AG04450 (cell line): ENCODE measurements around the gene RASGEF1C. TPM values are rescaled to one million over a fixed set of nuclear protein-coding genes. Genes with fewer than 3 reads are reported as not detected.

Experiments used
- CTCF ChIA-PET: fragments of 300-600, 350-600 bp; formaldehyde crosslinking; extraction: SDS; loops from one replicate; lab custom pipeline; 2022; ENCODE audit warnings: antibody characterized with exemption, inconsistent platforms; lab: Charles Lee
- POLR2A ChIA-PET: fragments of 350-600 bp; formaldehyde crosslinking; extraction: SDS; loops from one replicate; lab custom pipeline; 2021; ENCODE audit warnings: antibody characterized with exemption, inconsistent platforms; lab: Yijun Ruan, JAX
- DNase-seq: peaks from one replicate; pipeline ENCODE4 v3.0.0-alpha.2; 2011; ENCODE audit warnings: low read depth, low spot score
- H3K27ac ChIP-seq: one replicate; pipeline ENCODE4 v1.5.1; 2012; ENCODE audit warnings: low read depth, low read length, control low read depth
- H3K27me3 ChIP-seq: one replicate; pipeline ENCODE4 v1.6.0; 2012; ENCODE audit warnings: low read length; ENCODE audit not compliant: control insufficient read depth, insufficient read depth
- H3K4me3 ChIP-seq: 2 replicates; pipeline ENCODE4 v1.5.1; 2011; ENCODE audit warnings: mild to moderate bottlenecking, low read depth, low read length, control low read depth
- H3K9me3 ChIP-seq: 2 replicates; pipeline ENCODE4 v1.5.1; 2012; ENCODE audit warnings: low read length; ENCODE audit not compliant: control insufficient read depth, insufficient read depth
- CTCF ChIP-seq: IDR thresholded peaks from 2 replicates; pipeline ENCODE4 v1.5.1; 2011; ENCODE audit warnings: low read depth, low read length, control low read depth, inconsistent platforms
- polyA plus RNA-seq: library from polyadenylated mRNA; depleted of rRNA; stranded (reverse); fragments of >200 nt; gene quantifications from 2 replicates; pipeline ENCODE4 v1.2.3, GENCODE V29; 2011

RASGEF1C gene
- polyA plus RNA-seq, 1 experiment = not detected

DNA sequence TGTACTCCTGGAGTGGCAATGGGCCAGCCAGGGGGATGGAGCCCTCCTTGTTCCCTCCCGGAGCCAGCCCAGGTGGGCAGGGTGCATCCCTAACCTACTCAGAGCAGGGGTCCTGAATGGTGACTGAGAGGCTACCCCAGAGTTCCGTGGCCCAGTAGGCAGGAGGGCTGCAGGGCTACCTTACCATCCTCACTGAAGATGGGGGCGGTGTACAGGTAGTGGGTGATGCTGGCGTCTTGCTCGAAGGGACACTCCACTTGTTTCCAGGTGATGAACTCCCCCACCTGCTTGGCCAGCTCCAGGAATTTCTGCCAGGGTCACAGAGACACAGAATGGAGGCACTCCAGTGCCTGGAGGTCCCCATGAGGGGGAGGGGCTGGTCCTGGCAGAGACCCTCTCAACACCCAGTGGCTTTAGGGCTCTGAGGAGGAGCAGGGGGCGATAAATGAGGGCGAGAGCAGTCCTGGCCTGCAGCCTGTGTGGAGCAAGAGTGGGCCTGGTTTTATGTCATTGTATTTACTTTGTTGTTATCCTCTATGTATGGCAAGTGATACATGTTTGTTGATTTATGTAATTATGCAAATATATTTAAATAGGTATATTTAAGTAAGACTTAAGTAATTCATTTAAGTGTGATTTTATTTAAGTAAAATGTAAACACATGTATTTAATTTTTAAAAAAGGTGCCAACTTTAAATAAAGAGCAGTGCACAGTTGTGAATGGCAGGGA lies 97.6 kb downstream of the RASGEF1C start:
- no peak overlapping the region for H3K27ac ChIP-seq
- DNase-seq = no peak
- peaks cover 3% of the 10 kb centered on the region for H3K9me3 ChIP-seq
- no peak for TF ChIP-seq CTCF
- POLR2A ChIA-PET = no interaction called here
- no peak overlapping the region for H3K4me3 ChIP-seq
- H3K27me3 ChIP-seq = no peaks in the 10 kb centered on the region
- CTCF ChIA-PET = no interaction called here

DNA sequence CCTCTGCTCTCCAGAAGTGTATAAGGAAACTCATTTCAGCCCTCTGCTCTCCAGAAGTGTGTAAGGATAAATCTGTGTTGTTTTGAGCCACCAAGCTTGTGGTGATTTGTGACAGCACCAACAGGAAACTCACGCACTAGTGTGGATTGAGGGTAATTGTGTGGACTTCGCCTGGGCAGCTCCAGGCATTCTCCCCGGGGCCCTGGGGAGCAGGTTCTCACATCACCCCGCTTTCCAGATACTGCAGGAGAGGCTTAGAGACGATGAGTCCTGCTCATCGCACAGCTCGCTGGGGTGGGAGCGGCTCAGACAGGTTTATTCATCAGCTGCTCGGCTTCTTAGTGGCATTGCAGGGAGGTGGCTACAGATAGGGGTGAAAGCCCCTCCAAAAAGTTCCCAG lies 99.1 kb downstream of the RASGEF1C start:
- H3K27ac ChIP-seq = no peak overlapping the region
- peaks cover 8% of the 10 kb centered on the region for H3K9me3 ChIP-seq
- H3K4me3 ChIP-seq = no peak overlapping the region
- CTCF ChIA-PET = interaction anchor here (0.6 kb wide), 3 partner anchors 22 to 358 kb away, joined by 3 to 5 read pairs (median 3); no protein-coding TSS in a partner anchor
- DNase-seq = no peak
- POLR2A ChIA-PET = no interaction called here
- H3K27me3 ChIP-seq = no peaks in the 10 kb centered on the region
- TF ChIP-seq CTCF = no peak

DNA sequence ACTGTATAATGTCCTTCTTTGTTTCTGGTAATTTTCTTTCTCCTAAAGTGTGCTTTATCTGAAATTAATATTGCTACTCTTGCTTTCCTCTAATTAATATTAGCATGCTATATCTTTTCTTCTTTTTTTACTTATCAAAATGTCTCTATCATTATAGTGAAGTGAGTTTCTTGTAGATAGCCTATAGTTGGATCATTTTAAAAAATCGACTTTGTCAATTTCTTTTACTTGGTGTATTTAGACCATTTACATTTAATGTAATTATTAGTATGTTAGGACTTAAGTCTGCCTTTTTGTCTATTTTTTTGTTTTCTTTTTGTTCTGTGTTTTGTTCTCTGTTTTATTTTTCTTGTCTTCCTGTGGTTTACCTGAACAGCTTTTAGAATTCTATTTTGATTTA lies 102.0 kb downstream of the RASGEF1C start:
- ChIA-PET CTCF (no interaction called here), POLR2A (no interaction called here)
- H3K9me3 ChIP-seq = peaks cover 12% of the 10 kb centered on the region
- no peak for DNase-seq
- no peak for TF ChIP-seq CTCF
- H3K27ac ChIP-seq = no peak overlapping the region
- no peak overlapping the region for H3K4me3 ChIP-seq
- H3K27me3 ChIP-seq = no peaks in the 10 kb centered on the region

- no peak for DNase-seq
- H3K9me3 ChIP-seq = peaks cover 12% of the 10 kb centered on the region
- CTCF ChIA-PET = no interaction called here
- H3K27ac ChIP-seq = no peak overlapping the region
- POLR2A ChIA-PET = no interaction called here
- TF ChIP-seq CTCF = no peak
- H3K4me3 ChIP-seq = no peak overlapping the region
- H3K27me3 ChIP-seq = peaks cover 3% of the 10 kb centered on the region
Measured at GRCh38 chr5:180105827-180106312, 103.1 kb downstream of the RASGEF1C start.

DNA sequence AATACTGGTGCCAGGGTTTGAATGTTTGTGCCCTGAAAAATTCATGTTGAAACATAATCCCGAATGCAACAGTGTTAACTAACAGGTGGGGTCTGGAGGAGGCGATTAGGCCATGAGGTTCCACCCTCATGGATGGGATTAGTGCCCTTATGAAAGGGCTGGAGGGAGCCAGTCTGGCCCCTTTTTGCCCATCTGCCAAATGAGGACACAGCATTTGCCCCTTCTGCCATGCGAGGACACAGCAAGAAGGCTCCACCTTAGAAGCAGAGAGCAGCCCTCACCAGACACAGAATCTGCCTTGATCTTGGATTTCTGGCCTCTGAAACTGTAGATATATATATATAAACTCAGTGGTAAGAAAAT lies 104.9 kb downstream of the RASGEF1C start:
- CTCF ChIA-PET = no interaction called here
- no peak for DNase-seq
- TF ChIP-seq CTCF = no peak
- peaks cover 21% of the 10 kb centered on the region for H3K9me3 ChIP-seq
- peaks cover 3% of the 10 kb centered on the region for H3K27me3 ChIP-seq
- no peak overlapping the region for H3K4me3 ChIP-seq
- H3K27ac ChIP-seq = no peak overlapping the region
- POLR2A ChIA-PET = no interaction called here
